ENCODE measurements around the gene COQ5. TPM values are rescaled to one million over a fixed set of nuclear protein-coding genes. Genes with fewer than 3 reads are reported as not detected.
A peak's percentile ranks its signal among the peaks of the same experiment; 100 is the strongest.
"Not testable (repeated sequence)": the region's sequence is repeated elsewhere in the genome, so short reads cannot be mapped to it uniquely, and the experiment has no call there.

COQ5 gene
- total RNA-seq, 1 donor from 2014 or later, result 32.0 TPM

- Mint-ChIP-seq H3K36me3 (ENCODE audit: unreplicated experiment) (no peaks in the 10 kb centered on the region), H3K27ac (ENCODE audit: unreplicated experiment) (peak overlapping the region; percentile 100), H3K27me3 (ENCODE audit: unreplicated experiment) (peaks cover 7% of the 10 kb centered on the region), H3K4me1 (ENCODE audit: low read depth, unreplicated experiment) (peaks cover 7% of the 10 kb centered on the region), H3K4me3 (ENCODE audit: unreplicated experiment) (peak overlapping the region; percentile 100), H3K9me3 (ENCODE audit: unreplicated experiment) (peaks cover 11% of the 10 kb centered on the region)
- no peak for DNase-seq
- TF ChIP-seq CTCF (IDR thresholded peaks at IDR 0.05; ENCODE audit: partially characterized antibody, unreplicated experiment), result no peak
These were observed 871 bp upstream of the COQ5 start for GRCh38 chr12:120529641-120530417.

GRCh38 chr12:120522568-120522967, 6.4 kb downstream of the COQ5 start:
- no peak overlapping the region for H3K4me3 Mint-ChIP-seq (ENCODE audit: unreplicated experiment)
- no peak for TF ChIP-seq CTCF (IDR thresholded peaks at IDR 0.05; ENCODE audit: partially characterized antibody, unreplicated experiment)
- no peak for DNase-seq
- H3K9me3 Mint-ChIP-seq (ENCODE audit: unreplicated experiment), result no peaks in the 10 kb centered on the region
- peaks cover 2% of the 10 kb centered on the region for H3K27me3 Mint-ChIP-seq (ENCODE audit: unreplicated experiment)
- H3K36me3 Mint-ChIP-seq (ENCODE audit: unreplicated experiment), result peaks cover 4% of the 10 kb centered on the region
- no peaks in the 10 kb centered on the region for H3K4me1 Mint-ChIP-seq (ENCODE audit: low read depth, unreplicated experiment)
- no peak overlapping the region for H3K27ac Mint-ChIP-seq (ENCODE audit: unreplicated experiment)

- not testable (repeated sequence) for H3K9me3 Mint-ChIP-seq (ENCODE audit: unreplicated experiment); H3K27me3 Mint-ChIP-seq (ENCODE audit: unreplicated experiment)
These were observed 9.6 kb downstream of the COQ5 start for GRCh38 chr12:120519324-120519723.

GRCh38 chr12:120515496-120515895, 13.5 kb downstream of the COQ5 start:
- DNase-seq, result no peak

More at GRCh38 chr12:120519324-120519723, 9.6 kb downstream of the COQ5 start:
- DNase-seq; H3K27ac Mint-ChIP-seq (ENCODE audit: unreplicated experiment); H3K36me3 Mint-ChIP-seq (ENCODE audit: unreplicated experiment); H3K4me3 Mint-ChIP-seq (ENCODE audit: unreplicated experiment); H3K4me1 Mint-ChIP-seq (ENCODE audit: low read depth, unreplicated experiment): not testable (repeated sequence)

GRCh38 chr12:120514002-120514401, 15.0 kb downstream of the COQ5 start:
- H3K9me3 Mint-ChIP-seq (ENCODE audit: unreplicated experiment), result no peaks in the 10 kb centered on the region
- no peaks in the 10 kb centered on the region for H3K27me3 Mint-ChIP-seq (ENCODE audit: unreplicated experiment)
- H3K4me3 Mint-ChIP-seq (ENCODE audit: unreplicated experiment), result no peak overlapping the region
- no peaks in the 10 kb centered on the region for H3K4me1 Mint-ChIP-seq (ENCODE audit: low read depth, unreplicated experiment)
- DNase-seq, result no peak
- no peak for TF ChIP-seq CTCF (IDR thresholded peaks at IDR 0.05; ENCODE audit: partially characterized antibody, unreplicated experiment)
- H3K27ac Mint-ChIP-seq (ENCODE audit: unreplicated experiment), result peak overlapping the region; percentile 43
- no peaks in the 10 kb centered on the region for H3K36me3 Mint-ChIP-seq (ENCODE audit: unreplicated experiment)

More at GRCh38 chr12:120515496-120515895, 13.5 kb downstream of the COQ5 start:
- no peaks in the 10 kb centered on the region for H3K27me3 Mint-ChIP-seq (ENCODE audit: unreplicated experiment)
- no peaks in the 10 kb centered on the region for H3K9me3 Mint-ChIP-seq (ENCODE audit: unreplicated experiment)
- no peak overlapping the region for H3K4me3 Mint-ChIP-seq (ENCODE audit: unreplicated experiment)
- TF ChIP-seq CTCF (IDR thresholded peaks at IDR 0.05; ENCODE audit: partially characterized antibody, unreplicated experiment), result no peak
- no peaks in the 10 kb centered on the region for H3K36me3 Mint-ChIP-seq (ENCODE audit: unreplicated experiment)
- no peaks in the 10 kb centered on the region for H3K4me1 Mint-ChIP-seq (ENCODE audit: low read depth, unreplicated experiment)
- no peak overlapping the region for H3K27ac Mint-ChIP-seq (ENCODE audit: unreplicated experiment)

Measured in glutamatergic neuron (in vitro differentiated cells).